GM10847 (cell line): ENCODE results near the gene TBC1D24.

Experiments
- POLR2A ChIP-seq: IDR thresholded peaks from 2 replicates; pipeline ENCODE4 v1.6.1; 2011; ENCODE audit not compliant: insufficient read length; ENCODE audit errors: extremely low read depth

The TBC1D24 gene

DNA sequence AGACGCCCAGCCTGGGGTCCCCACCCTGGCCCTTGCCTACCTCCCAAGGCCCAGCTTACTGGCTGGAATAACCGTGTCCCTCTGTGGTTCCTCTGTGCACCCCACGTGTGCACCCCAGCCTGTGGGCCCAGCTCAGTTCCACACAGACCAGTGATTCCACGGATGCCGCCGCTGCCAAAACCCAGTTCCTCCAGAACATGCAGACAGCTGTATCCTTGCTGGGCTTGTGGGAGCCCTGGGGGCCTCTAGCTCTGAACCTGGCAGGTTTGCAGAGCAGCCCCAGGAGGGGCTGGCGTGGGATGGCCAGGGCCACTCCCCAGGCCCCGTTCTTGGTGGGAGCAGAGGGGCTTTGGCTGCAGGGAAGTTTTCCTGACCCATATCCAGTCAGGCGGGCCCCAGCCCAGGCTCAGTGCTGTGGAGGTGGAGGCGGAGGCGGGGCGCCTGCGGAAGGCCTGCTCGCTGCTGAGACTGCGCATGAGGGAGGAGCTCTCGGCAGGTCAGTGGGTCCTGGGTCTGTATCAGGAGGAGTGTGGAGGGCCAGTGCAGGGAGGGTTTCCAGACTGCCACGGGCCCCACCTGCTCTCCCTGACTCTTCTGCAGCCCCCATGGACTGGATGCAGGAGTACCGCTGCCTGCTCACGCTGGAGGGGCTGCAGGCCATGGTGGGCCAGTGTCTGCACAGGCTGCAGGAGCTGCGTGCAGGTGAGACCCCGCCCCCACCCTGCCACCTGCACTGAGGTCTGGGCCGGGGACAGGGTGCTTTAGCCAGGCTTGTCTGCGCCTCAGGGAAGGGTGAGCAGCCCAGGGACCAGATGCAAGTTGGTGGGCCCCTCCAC lies 12.7 kb upstream of the TBC1D24 start:
- no peak for TF ChIP-seq POLR2A

DNA sequence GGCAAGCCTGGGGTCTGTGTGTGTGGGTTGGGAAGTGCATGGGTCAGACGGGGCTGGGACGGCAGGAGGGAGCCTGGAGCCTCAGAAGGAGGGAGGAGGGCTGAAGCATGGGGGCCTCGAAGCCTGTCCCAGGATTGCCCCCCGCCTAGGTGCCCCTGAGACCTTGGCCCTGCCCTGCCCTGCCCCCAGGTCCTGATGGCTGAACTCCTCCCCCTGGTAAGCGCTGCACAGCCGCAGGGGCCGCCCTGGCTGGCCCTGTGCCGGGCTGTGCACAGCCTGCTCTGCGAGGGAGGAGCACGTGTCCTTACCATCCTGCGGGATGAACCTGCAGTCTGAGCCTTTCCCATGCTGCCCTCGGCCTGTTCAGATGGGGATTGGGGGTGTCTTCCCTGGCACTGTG lies 10.6 kb upstream of the TBC1D24 start:
- no peak for TF ChIP-seq POLR2A

DNA sequence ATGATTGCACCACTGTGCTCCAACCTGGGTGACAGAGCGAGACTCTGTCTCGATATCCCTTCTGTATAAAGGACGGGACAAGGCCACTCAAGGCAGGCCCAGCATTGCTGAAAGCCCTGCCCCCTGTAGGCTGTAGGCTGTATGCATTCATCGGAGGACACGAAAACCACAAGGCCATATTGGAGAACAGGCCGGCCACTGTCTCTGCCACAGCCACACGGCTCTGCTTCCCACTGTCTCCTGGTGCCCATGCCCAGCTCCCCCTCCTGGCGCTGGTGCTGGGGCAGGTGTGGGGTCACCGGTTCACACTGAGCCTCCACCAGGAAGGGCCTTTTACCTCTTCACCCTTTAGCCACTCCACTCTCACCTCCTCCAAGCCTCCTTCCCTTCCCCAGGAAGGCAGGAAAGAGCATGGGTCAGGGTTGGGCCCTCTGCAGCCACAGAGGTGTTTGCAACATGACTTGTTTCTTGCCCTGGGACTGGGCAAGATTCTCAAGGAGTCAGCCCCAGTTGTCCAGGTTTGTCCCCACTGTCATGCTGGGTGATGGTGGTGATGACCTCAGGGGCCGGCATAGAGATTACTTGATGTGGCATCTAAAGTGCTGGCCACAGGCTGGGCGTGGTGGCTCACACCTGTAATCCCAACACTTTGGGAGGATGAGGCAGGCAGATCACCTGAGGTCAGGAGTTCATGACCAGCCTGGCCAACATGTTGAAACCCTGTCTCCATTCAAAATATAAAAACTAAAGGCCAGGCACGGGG lies 9.1 kb upstream of the TBC1D24 start:
- TF ChIP-seq POLR2A: no peak

DNA sequence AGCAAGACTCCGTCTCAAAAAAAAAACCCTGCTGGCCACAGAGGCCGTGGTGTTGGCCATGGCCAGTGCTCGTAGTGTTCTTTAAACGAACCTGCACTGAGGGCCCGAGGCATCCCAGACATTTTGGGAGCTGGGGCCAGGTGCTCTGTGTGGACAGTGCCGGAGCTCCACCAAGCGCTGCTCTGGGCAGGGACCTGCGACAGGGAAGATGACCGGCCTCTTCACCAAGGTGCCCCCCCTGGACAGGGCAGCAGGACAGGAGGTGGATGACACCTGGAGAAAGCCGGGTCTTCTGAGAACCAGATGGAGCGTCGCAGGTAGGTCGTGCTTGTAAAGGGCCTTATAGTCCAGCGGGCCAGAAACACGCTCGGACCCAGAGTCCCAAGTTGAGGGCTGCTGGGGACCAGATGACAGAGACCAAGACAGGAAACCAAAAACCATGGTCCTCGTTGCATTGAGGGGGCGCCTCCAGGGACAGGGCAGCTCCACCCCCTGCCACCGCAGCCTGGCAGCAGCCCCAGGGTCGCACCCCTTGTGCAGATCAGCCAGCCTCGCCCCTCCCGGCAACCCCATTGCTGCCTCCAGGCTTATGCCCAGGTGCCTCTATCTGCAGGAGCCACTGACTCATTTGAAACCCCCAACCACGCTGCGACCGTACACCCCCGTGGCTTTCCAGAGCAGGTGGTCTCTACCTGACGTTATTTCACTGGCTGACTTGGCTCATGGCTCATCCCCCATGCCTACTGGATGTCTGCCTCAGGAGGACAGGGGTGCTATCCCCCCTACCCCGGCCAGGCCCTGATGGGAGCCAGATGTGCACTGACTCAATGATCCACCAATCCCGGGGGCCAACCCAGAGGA lies 8.0 kb upstream of the TBC1D24 start:
- TF ChIP-seq POLR2A: no peak

DNA sequence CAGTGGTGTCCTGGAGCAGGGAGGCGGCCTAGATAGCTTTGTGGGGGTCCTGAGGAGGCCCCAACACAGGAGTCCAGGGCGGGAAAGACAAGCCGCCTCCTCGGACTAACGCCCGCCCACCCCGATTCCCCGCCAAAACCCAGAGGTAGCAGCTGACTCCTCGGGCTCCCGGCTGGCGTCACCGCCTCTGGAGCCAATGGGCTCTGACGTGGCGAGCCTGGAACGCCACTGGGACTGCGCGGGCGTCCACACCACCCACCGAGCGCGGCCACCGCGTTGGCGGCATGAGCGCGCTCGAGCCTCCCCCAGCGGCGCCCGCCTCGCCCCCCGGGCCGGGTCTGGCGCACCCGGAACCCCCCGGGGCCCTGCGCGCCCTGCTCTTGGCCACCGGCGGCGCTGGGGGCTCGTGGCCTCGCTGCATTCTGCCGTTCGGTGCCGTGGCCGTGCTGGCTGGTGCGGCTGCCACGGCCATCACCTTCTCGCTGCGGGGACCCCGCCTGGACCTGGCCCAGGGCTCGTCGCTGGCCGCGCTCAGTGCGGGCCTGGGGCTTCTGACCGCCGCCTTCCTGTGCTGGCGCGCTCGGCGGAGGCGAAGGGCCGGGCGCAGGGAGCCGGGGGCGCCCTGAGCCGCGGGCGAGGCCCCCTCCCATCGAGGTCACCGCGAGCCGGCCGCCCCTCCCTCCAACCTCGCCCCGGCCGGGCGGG lies 7.2 kb upstream of the TBC1D24 start:
- peak; percentile 37 for TF ChIP-seq POLR2A

DNA sequence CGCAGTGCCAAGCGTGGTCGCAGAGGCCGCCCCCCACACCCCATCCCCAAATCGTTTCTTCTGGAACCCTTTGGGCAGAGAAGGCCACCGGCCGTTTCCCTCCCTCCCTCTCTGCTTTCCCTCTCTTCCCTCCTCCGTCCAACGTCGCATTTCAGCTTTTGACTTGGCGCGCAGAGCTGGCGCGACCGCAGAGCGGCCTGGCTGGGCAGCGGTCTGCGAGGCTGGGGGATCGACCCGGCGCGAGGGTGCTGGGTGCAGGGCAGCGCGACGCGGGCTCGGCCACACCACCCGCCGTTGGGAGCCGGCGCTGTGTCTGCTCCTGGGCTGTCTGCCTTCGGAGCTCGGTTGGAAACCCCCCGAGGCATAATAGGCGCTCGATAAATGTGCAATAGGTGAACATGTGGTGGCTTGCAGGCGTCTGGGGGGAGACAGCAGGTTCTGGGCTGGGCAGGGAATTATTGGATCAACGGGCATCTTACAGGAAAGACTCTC lies 6.6 kb upstream of the TBC1D24 start:
- TF ChIP-seq POLR2A: no peak

DNA sequence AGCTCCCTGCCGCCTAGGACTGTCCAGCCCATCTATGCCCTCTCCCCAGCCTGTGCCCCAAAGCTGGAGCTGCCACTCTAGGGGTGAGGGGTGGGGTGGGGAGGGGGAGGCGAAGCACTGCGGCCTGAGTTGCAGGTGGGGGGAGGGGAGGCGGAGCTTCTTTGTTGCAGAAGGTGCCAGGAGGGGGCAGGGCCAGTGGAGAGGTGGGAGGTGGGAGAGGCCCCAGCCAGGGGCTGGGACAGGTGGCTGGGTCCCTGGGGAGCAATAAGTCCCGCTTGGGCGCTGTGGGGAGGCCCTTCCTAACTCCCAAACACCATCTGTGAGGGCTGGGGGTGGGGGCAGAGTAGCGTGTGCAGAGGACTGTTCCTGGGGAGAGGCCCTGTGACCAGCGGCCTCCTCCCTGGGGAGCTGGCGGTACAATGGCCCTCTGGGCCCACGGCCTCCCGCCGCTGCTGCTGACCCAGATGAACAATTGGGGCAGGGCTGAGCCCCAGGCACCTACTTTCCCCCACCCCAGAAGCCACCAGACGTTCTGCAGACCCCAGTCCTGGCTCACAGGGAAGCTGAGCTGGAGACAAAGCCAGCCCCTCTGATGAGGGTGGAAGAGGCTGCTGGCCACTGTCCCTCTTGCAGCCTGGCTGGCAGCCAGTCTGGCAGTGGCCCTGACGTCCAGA lies 6.1 kb upstream of the TBC1D24 start:
- TF ChIP-seq POLR2A: no peak

DNA sequence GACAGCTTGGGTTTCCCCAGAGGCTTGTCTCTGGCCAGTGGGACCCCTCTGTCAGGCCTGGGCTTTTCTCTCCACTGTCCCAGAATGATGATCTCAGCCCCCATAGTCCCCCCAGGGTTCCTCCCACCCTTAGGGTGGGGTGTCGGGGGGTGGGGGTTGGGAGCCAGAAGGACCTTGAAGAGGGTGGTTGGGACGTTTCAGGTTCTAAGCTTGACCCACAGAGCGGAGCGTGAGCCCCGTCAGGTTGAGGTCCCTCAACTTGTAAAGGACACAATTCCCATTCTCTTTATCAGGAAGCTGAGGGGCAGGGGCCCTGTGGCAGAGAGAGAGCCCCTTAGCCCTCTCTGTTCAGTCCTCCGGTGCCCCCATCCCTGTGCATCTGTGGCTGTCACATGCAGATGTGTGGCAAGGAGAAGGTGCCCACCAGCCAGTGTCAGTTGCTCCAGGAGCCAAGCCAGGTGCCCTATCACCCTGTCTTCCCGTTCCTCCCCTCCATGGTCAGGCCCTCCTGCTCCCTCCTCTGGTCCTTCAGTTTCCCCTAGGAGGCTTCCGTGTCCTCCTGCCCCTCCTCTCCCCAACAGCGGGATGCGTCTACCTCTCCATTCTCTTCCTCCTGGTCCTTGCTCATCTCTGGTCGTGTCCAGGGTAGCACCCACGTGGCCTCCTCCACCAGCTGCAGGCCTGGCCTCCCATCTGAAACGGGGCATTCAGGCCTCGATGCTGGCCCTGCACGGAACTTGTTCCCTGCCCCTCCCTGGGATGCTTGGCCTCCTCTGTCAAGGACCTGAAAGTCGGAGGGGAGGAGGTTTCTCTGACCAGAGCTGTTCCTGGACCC lies 5.3 kb upstream of the TBC1D24 start:
- no peak for TF ChIP-seq POLR2A

DNA sequence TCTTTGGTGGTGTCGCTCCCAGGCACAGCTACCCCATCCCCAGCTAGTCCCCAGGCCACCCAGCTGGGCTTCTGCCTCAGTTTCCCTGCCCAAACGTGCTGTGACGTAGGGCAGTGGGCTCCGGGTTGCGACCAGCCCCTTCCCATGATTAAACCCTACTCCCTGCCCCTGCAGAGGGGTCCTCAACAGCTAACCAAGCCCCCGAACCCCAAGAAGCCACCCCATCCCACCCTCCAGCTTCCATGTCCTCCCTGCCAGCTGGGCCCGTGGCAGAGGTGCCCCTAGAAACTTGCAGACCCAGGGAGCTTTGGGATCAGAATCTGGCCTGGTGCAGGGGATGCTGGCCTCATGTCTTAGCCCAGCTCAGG lies 4.7 kb upstream of the TBC1D24 start:
- no peak for TF ChIP-seq POLR2A

DNA sequence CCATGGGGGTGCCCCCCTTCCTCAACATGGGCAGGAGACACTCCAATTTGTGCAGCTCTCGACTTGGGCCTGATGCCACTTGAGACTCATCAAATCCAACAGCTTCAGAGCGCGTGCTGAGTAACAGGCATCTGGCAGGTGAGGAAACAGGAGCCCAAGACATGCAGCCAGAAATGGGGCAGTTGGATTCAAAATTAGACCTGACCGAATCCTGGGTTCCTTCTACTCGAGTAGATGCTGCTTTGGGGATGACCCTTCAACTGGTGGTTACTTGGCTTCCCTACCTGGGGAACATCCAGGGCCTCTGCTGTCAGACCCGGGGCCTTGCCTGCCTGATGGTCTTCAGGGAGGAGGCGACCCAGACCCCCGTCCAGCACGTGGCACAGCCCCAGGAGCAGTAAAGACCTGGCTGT lies 4.3 kb upstream of the TBC1D24 start:
- TF ChIP-seq POLR2A: no peak

DNA sequence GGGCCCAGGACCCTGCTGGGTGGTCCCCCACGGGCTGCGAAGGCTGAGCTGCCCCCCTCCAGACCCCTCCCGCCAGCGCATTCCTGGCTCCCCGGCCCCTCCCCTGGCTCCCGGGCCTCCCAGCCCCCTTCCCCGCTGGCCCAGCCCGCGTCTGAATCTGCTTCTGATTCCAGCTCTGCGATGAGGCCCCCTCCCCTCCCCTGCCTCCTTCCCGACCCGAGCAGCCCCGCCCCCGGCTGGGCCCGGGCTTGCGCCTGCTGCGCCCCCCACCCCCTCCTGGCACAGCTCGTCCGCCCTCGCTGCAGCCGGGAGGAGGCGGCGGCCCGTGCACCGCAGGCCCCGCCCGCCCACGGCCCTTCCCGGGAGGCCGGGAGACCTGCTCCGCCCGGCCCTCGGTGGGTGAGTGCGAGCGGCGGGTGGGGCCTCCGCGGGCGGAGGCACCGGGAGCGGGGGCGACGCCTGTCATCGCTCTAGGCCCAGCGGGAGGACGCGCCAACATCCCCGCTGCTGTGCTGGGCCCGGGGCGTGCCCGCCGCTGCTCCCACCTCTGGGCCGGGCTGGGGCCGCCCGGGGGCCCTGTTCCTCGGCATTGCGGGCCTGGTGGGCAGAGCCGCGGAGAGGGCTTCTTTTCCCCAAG lies 3.8 kb upstream of the TBC1D24 start, which contains the start of gene NTN3:
TSS of gene NTN3 (plus strand) at position 282 of the 637 bp plus-strand sequence. CDS start 405 bp downstream, outside the sequence.
- no peak for TF ChIP-seq POLR2A

DNA sequence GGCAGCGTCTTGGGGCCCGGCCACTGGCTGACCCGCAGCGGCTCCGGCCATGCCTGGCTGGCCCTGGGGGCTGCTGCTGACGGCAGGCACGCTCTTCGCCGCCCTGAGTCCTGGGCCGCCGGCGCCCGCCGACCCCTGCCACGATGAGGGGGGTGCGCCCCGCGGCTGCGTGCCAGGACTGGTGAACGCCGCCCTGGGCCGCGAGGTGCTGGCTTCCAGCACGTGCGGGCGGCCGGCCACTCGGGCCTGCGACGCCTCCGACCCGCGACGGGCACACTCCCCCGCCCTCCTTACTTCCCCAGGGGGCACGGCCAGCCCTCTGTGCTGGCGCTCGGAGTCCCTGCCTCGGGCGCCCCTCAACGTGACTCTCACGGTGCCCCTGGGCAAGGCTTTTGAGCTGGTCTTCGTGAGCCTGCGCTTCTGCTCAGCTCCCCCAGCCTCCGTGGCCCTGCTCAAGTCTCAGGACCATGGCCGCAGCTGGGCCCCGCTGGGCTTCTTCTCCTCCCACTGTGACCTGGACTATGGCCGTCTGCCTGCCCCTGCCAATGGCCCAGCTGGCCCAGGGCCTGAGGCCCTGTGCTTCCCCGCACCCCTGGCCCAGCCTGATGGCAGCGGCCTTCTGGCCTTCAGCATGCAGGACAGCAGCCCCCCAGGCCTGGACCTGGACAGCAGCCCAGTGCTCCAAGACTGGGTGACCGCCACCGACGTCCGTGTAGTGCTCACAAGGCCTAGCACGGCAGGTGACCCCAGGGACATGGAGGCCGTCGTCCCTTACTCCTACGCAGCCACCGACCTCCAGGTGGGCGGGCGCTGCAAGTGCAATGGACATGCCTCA lies 3.1 kb upstream of the TBC1D24 start:
- TF ChIP-seq POLR2A: no peak
